H9 (cell line): ENCODE measurements around the gene ANP32A. TPM values are rescaled to one million over a fixed set of nuclear protein-coding genes. Genes with fewer than 3 reads are reported as not detected.

Source experiments
- DNase-seq: peaks from one replicate; pipeline ENCODE4 v3.0.0-alpha.2; 2017
- H2AFZ ChIP-seq: one replicate; pipeline ENCODE4 v1.6.1; 2013; ENCODE audit warnings: mild to moderate bottlenecking, low read length, control low read depth, moderate library complexity
- H2AK5ac ChIP-seq: 2 replicates; pipeline ENCODE4 v1.6.1; 2013; ENCODE audit warnings: low read length, control low read depth, mixed read lengths; ENCODE audit not compliant: insufficient read length
- H2BK120ac ChIP-seq: one replicate; pipeline ENCODE4 v1.6.1; 2013; ENCODE audit warnings: low read depth, mild to moderate bottlenecking, low read length, control low read depth, inconsistent platforms; ENCODE audit not compliant: poor library complexity, severe bottlenecking
- H2BK12ac ChIP-seq: 2 replicates; pipeline ENCODE4 v1.6.1; 2013; ENCODE audit warnings: low read length, control low read depth, mixed read lengths, low read depth; ENCODE audit not compliant: insufficient read length
- H2BK15ac ChIP-seq: 2 replicates; pipeline ENCODE4 v1.6.1; 2013; ENCODE audit warnings: low read depth, low read length, control low read depth
- H2BK20ac ChIP-seq: one replicate; pipeline ENCODE4 v1.6.1; 2013; ENCODE audit warnings: low read depth, mild to moderate bottlenecking, low read length, control low read depth, inconsistent platforms; ENCODE audit not compliant: poor library complexity, severe bottlenecking
- H2BK5ac ChIP-seq: 2 replicates; pipeline ENCODE4 v1.6.1; 2013; ENCODE audit warnings: low read length, control low read depth, mixed read lengths; ENCODE audit not compliant: insufficient read length
- H3K14ac ChIP-seq: 2 replicates; pipeline ENCODE4 v1.6.1; 2013; ENCODE audit warnings: low read length, control low read depth; ENCODE audit not compliant: insufficient read depth
- H3K18ac ChIP-seq: 2 replicates; pipeline ENCODE4 v1.6.1; 2013; ENCODE audit warnings: low read depth, mild to moderate bottlenecking, mixed read lengths, low read length, control low read depth; ENCODE audit not compliant: insufficient read length
- H3K23ac ChIP-seq: 2 replicates; pipeline ENCODE4 v1.6.1; 2013; ENCODE audit warnings: low read length, control low read depth, mixed read lengths, low read depth; ENCODE audit not compliant: insufficient read length
- H3K23me2 ChIP-seq: 2 replicates; pipeline ENCODE4 v1.6.1; 2013; ENCODE audit warnings: low read depth, mild to moderate bottlenecking, mixed read lengths, low read length, control low read depth; ENCODE audit not compliant: insufficient read length, poor library complexity, severe bottlenecking
- H3K27ac ChIP-seq: 2 replicates; pipeline ENCODE4 v1.5.1; 2013; ENCODE audit warnings: low read length, control low read depth, mixed read lengths, low read depth; ENCODE audit not compliant: insufficient read length
- H3K27me3 ChIP-seq: 2 replicates; pipeline ENCODE4 v1.6.1; 2013; ENCODE audit warnings: low read length, control low read depth, inconsistent platforms; ENCODE audit not compliant: insufficient read depth
- H3K4ac ChIP-seq: 2 replicates; pipeline ENCODE4 v1.6.1; 2013; ENCODE audit warnings: low read depth, mild to moderate bottlenecking, control low read depth, inconsistent platforms, low read length, moderate library complexity
- H3K4me1 ChIP-seq: 2 replicates; pipeline ENCODE4 v1.6.1; 2013; ENCODE audit warnings: low read length, control low read depth, inconsistent platforms; ENCODE audit not compliant: insufficient read depth
- H3K4me2 ChIP-seq: 2 replicates; pipeline ENCODE4 v1.6.1; 2013; ENCODE audit warnings: low read length, control low read depth, mixed read lengths; ENCODE audit not compliant: insufficient read length, insufficient read depth
- H3K56ac ChIP-seq: 2 replicates; pipeline ENCODE4 v1.6.1; 2013; ENCODE audit warnings: low read depth, mild to moderate bottlenecking, mixed read lengths, low read length, control low read depth; ENCODE audit not compliant: insufficient read length
- H3K79me1 ChIP-seq: 2 replicates; pipeline ENCODE4 v1.6.1; 2013; ENCODE audit warnings: low read depth, mild to moderate bottlenecking, moderate library complexity, low read length, control low read depth, inconsistent platforms; ENCODE audit not compliant: insufficient read depth, poor library complexity, severe bottlenecking
- H3K79me2 ChIP-seq: 2 replicates; pipeline ENCODE4 v1.6.1; 2013; ENCODE audit warnings: low read length, control low read depth, inconsistent platforms; ENCODE audit not compliant: insufficient read depth
- H3K9ac ChIP-seq: 2 replicates; pipeline ENCODE4 v1.6.1; 2013; ENCODE audit warnings: low read length, control low read depth, mixed read lengths; ENCODE audit not compliant: insufficient read length; ENCODE audit errors: extremely low read depth
- H3K9me3 ChIP-seq: one replicate; pipeline ENCODE4 v1.6.1; 2013; ENCODE audit warnings: low read depth, low read length, inconsistent platforms; ENCODE audit not compliant: control insufficient read depth
- H3T11ph ChIP-seq: one replicate; pipeline ENCODE4 v1.6.1; 2013; ENCODE audit warnings: mild to moderate bottlenecking, low read length, control low read depth, inconsistent platforms
- H4K20me1 ChIP-seq: one replicate; pipeline ENCODE4 v1.6.1; 2013; ENCODE audit not compliant: control insufficient read depth, insufficient read length, insufficient read depth
- H4K5ac ChIP-seq: 2 replicates; pipeline ENCODE4 v1.6.1; 2013; ENCODE audit warnings: low read depth, mild to moderate bottlenecking, mixed read lengths, low read length, control low read depth; ENCODE audit not compliant: insufficient read length
- H4K8ac ChIP-seq: replicated peaks from 2 replicates; pipeline ENCODE4 v1.6.1; 2013; ENCODE audit warnings: low read length, control low read depth, mixed read lengths, low read depth; ENCODE audit not compliant: insufficient read length
- H4K91ac ChIP-seq: 2 replicates; pipeline ENCODE4 v1.6.1; 2013; ENCODE audit warnings: low read depth, mild to moderate bottlenecking, moderate library complexity, mixed read lengths, low read length, control low read depth; ENCODE audit not compliant: insufficient read length
- H3K27ac Mint-ChIP-seq, 3 experiments: 2 replicates in 2 of 3; 3 replicates in 1 of 3; pipeline ENCODE4 v1.8.0; 2020 to 2021; ENCODE audit warnings: mixed read lengths in 3 of 3, mild to moderate bottlenecking in 1 of 3, moderate library complexity in 1 of 3
- H3K27me3 Mint-ChIP-seq: 2 replicates; pipeline ENCODE4 v1.8.0; 2021; ENCODE audit warnings: low read depth, mild to moderate bottlenecking, moderate library complexity, mixed read lengths
- H3K36me3 Mint-ChIP-seq, 3 experiments: 2 replicates in 2 of 3; 3 replicates in 1 of 3; pipeline ENCODE4 v1.8.0; 2020 to 2021; ENCODE audit warnings: low read depth in 3 of 3, mixed read lengths in 3 of 3; ENCODE audit not compliant: insufficient read depth in 1 of 3
- H3K4me1 Mint-ChIP-seq, 2 experiments: 2 replicates each; pipeline ENCODE4 v1.8.0; 2020; ENCODE audit warnings: mixed read lengths in 2 of 2
- H3K4me3 Mint-ChIP-seq, 2 experiments: 2 replicates in 1 of 2; 3 replicates in 1 of 2; pipeline ENCODE4 v1.8.0; 2020 to 2021; ENCODE audit warnings: mild to moderate bottlenecking in 2 of 2, mixed read lengths in 2 of 2, moderate library complexity in 1 of 2
- H3K9me3 Mint-ChIP-seq, 2 experiments: 2 replicates in 1 of 2; 3 replicates in 1 of 2; pipeline ENCODE4 v1.8.0; 2020; ENCODE audit warnings: mild to moderate bottlenecking in 2 of 2, mixed read lengths in 2 of 2, moderate library complexity in 1 of 2
- CTCF ChIP-seq: fragments of 200-600 bp; sonication (generic); conservative IDR thresholded peaks from 3 replicates; pipeline ENCODE4 v1.8.0; 2021; ENCODE audit warnings: antibody characterized with exemption, mild to moderate bottlenecking
- WGBS: extraction: QIAGEN DNeasy Blood & Tissue Kit; methylation state at CpG from one replicate; pipeline ENCODE4 v1.1.7; 2013; ENCODE audit warnings: missing lambda C conversion rate, low lambda C conversion rate, mixed read lengths; ENCODE audit not compliant: insufficient read length; ENCODE audit errors: extremely low coverage; 5-methylcytosine and 5-hydroxymethylcytosine counted together
- total RNA-seq: library from RNA; stranded (reverse); gene quantifications from 2 replicates; pipeline ENCODE4 v1.2.1, GENCODE V29; 2021

Gene ANP32A
- total RNA-seq, 1 experiment from 2014 or later, result 318 TPM

GRCh38 chr15:68807249-68807648 is 13.4 kb downstream of the ANP32A start:
- Mint-ChIP-seq H3K27ac (peak overlapping the region; percentile 69 to 92 (median 89); a peak in 2 of 7 replicates), H3K4me3 (peak overlapping the region in 1 of 2 experiments; percentile 43; a peak in 1 of 5 replicates), H3K27me3 (no peaks in the 10 kb centered on the region), H3K9me3 (no peaks in the 10 kb centered on the region), H3K4me1 (peaks cover 43 to 51% of the 10 kb centered on the region in 2 experiments), H3K36me3 (peaks cover 11 to 40% (median 13%) of the 10 kb centered on the region in 3 experiments; a peak in 6 of 7 replicates)
- no peak overlapping the region for H2AFZ ChIP-seq
- no peak overlapping the region for H3K4me2 ChIP-seq
- H2BK5ac ChIP-seq, result no peak overlapping the region
- no CpG with 5 or more reads among the region's 11 CpGs for WGBS
- DNase-seq, result no peak
- no peak overlapping the region for H3K56ac ChIP-seq
- 0 out of 2 replicates have a peak overlapping the region, but pooled peaks have one; percentile 47 for H3K14ac ChIP-seq
- no peak overlapping the region for H2AK5ac ChIP-seq
- H3K23ac ChIP-seq, result no peak overlapping the region
- no peaks in the 10 kb centered on the region for H3K9me3 ChIP-seq
- H3K4me1 ChIP-seq, result peaks cover 3% of the 10 kb centered on the region; the same call in 1 of the 2 replicates
- peaks cover 64% of the 10 kb centered on the region for H3K79me2 ChIP-seq
- H3K27ac ChIP-seq, result no peak overlapping the region
- H4K91ac ChIP-seq, result no peak overlapping the region
- H3K9ac ChIP-seq, result no peak overlapping the region
- H4K5ac ChIP-seq, result no peak overlapping the region
- H2BK20ac ChIP-seq, result no peak overlapping the region
- H3K18ac ChIP-seq, result no peak overlapping the region
- H3K4ac ChIP-seq, result no peak overlapping the region
- H4K20me1 ChIP-seq, result peaks cover 3% of the 10 kb centered on the region
- H3K27me3 ChIP-seq, result no peaks in the 10 kb centered on the region
- TF ChIP-seq CTCF, result no peak
- H4K8ac ChIP-seq, result no peak overlapping the region
- no peak overlapping the region for H2BK120ac ChIP-seq
- no peaks in the 10 kb centered on the region for H3K23me2 ChIP-seq
- no peak overlapping the region for H3T11ph ChIP-seq
- H2BK12ac ChIP-seq, result no peak overlapping the region
- H3K79me1 ChIP-seq, result peaks cover 49% of the 10 kb centered on the region
- no peak overlapping the region for H2BK15ac ChIP-seq
